Measurements from ENCODE around the gene IKBKE. TPM values are rescaled to one million over a fixed set of nuclear protein-coding genes. Genes with fewer than 3 reads are reported as not detected.

IKBKE gene
- total RNA-seq, 1 experiment from 2014 or later, result 6.6 TPM

DNA sequence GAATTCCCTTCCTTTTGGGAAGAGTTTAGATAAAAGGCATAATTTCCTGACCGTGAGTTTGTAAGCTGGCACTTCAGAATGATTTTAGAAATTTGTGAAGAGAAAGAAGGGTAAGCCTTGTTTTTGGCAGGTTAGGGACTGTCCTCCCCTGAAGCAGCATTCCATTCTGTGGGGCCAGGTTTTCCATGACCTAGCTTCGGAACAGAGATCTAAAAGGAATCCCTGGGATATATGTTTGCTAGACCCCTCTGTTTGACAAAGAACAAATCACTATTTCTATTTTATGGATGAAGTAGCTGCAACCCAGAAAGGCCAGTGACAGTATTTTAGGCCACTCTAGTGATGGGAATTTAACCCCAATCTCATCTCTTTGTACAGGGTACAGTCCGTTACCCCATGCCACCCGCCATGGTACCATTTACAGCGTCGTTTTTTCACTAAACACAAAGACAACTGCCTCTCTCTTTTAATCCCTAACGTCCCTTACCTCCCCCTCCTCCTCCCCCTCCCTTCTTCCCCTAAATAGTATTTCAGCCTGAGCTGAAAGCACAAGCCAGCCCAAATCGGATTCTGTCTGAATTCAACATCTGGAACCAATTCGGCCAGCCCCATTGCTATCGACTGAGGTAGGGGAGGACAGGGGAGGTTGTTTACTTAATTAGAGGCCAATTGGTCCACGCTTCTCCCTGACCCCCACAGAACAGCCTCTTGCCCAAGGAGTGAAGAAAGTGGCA lies 23.4 kb upstream of the IKBKE start:
- Histone ChIP-seq H3K4ac (ENCODE audit: low read depth, low read length) (no peak overlapping the region), H4K91ac (ENCODE audit: insufficient read length, low read depth, low read length) (no peak overlapping the region), H3K14ac (ENCODE audit: insufficient read depth, low read length) (no peak overlapping the region), H3K27me3 (ENCODE audit: insufficient read depth, low read length) (no peaks in the 10 kb centered on the region), H2BK120ac (ENCODE audit: low read depth, low read length, poor library complexity, severe bottlenecking) (no peak overlapping the region), H2BK12ac (ENCODE audit: insufficient read length, low read depth, low read length) (no peak overlapping the region), H2BK5ac (ENCODE audit: insufficient read length, low read length) (no peak overlapping the region), H2BK20ac (ENCODE audit: low read depth, low read length, poor library complexity, severe bottlenecking) (no peak overlapping the region), H3K9ac (ENCODE audit: extremely low read depth, insufficient read length, low read length) (no peak overlapping the region), H3K27ac (ENCODE audit: insufficient read length, low read depth, low read length) (no peak overlapping the region), H3K79me2 (ENCODE audit: insufficient read depth, low read length) (no peaks in the 10 kb centered on the region), H3K23ac (ENCODE audit: insufficient read length, low read depth, low read length) (no peak overlapping the region), H4K20me1 (ENCODE audit: control insufficient read depth, insufficient read depth, insufficient read length) (no peaks in the 10 kb centered on the region), H3K4me2 (ENCODE audit: insufficient read depth, insufficient read length, low read length) (no peak overlapping the region), H3K23me2 (ENCODE audit: insufficient read length, low read depth, low read length, poor library complexity, severe bottlenecking) (no peaks in the 10 kb centered on the region), H3T11ph (ENCODE audit: low read length) (no peak overlapping the region), H4K5ac (ENCODE audit: insufficient read length, low read depth, low read length) (no peak overlapping the region), H3K9me3 (ENCODE audit: control insufficient read depth, low read depth, low read length) (no peaks in the 10 kb centered on the region), H3K56ac (ENCODE audit: insufficient read length, low read depth, low read length) (no peak overlapping the region), H3K4me1 (ENCODE audit: insufficient read depth, low read length) (no peaks in the 10 kb centered on the region), H3K79me1 (ENCODE audit: insufficient read depth, low read depth, low read length, poor library complexity, severe bottlenecking) (no peaks in the 10 kb centered on the region), H2AK5ac (ENCODE audit: insufficient read length, low read length) (no peak overlapping the region), H2AFZ (ENCODE audit: low read length) (no peak overlapping the region), H3K18ac (ENCODE audit: insufficient read length, low read depth, low read length) (no peak overlapping the region), H2BK15ac (ENCODE audit: low read depth, low read length) (no peak overlapping the region), H4K8ac (replicated peaks; ENCODE audit: insufficient read length, low read depth, low read length) (no peak overlapping the region)
- WGBS (ENCODE audit: extremely low coverage, insufficient read length, low lambda C conversion rate), result no CpG with 5 or more reads among the region's 11 CpGs
- Mint-ChIP-seq H3K4me3 (no peak overlapping the region), H3K27ac (no peak overlapping the region), H3K9me3 (no peaks in the 10 kb centered on the region), H3K4me1 (no peaks in the 10 kb centered on the region), H3K27me3 (ENCODE audit: low read depth) (no peaks in the 10 kb centered on the region), H3K36me3 (ENCODE audit: insufficient read depth in 1 of 3, low read depth in 3 of 3) (peaks cover 18 to 58% (median 54%) of the 10 kb centered on the region in 3 experiments; a peak in 6 of 7 replicates)
- TF ChIP-seq, protein P1, sequence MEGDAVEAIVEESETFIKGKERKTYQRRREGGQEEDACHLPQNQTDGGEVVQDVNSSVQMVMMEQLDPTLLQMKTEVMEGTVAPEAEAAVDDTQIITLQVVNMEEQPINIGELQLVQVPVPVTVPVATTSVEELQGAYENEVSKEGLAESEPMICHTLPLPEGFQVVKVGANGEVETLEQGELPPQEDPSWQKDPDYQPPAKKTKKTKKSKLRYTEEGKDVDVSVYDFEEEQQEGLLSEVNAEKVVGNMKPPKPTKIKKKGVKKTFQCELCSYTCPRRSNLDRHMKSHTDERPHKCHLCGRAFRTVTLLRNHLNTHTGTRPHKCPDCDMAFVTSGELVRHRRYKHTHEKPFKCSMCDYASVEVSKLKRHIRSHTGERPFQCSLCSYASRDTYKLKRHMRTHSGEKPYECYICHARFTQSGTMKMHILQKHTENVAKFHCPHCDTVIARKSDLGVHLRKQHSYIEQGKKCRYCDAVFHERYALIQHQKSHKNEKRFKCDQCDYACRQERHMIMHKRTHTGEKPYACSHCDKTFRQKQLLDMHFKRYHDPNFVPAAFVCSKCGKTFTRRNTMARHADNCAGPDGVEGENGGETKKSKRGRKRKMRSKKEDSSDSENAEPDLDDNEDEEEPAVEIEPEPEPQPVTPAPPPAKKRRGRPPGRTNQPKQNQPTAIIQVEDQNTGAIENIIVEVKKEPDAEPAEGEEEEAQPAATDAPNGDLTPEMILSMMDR (conservative IDR thresholded peaks at IDR 0.05), result no peak
- DNase-seq, result no peak

Data from H9 (cell line).